B cell (primary cell): ENCODE measurements around the gene GLDN. TPM values are rescaled to one million over a fixed set of nuclear protein-coding genes. Genes with fewer than 3 reads are reported as not detected.

Experiments used
- ATAC-seq: fragments of 200-7000 bp; cut with Tn5 transposase; one replicate; pipeline ENCODE4 v1.10.0; 2021; ENCODE audit warnings: low read depth, mild to moderate bottlenecking, moderate number of reproducible peaks, moderate library complexity
- CTCF ChIA-PET: fragments of 350-600 bp; sonication (Branson Sonifier 250); formaldehyde crosslinking; loops from one replicate; lab custom pipeline; 2021; ENCODE audit warnings: antibody characterized with exemption, inconsistent platforms; lab: Charles Lee
- POLR2A ChIA-PET: fragments of 350-600 bp; sonication (Branson Sonifier 250); formaldehyde crosslinking; loops from one replicate; lab custom pipeline; 2021; ENCODE audit warnings: antibody characterized with exemption; lab: Charles Lee
- DNase-seq: peaks from one replicate; pipeline ENCODE4 v3.0.0; 2013
- H2AFZ ChIP-seq: 2 replicates; pipeline ENCODE4 v1.6.1; 2012; ENCODE audit warnings: mild to moderate bottlenecking, low read depth, low read length; ENCODE audit not compliant: insufficient read depth, poor library complexity, severe bottlenecking
- H3K27ac ChIP-seq, 2 donors: 1 replicate in 1 of 2; 2 replicates in 1 of 2; pipeline ENCODE4 v1.5.1; 2012 to 2013; ENCODE audit warnings: low read length in 2 of 2, mild to moderate bottlenecking in 2 of 2, moderate library complexity in 1 of 2
- H3K27me3 ChIP-seq, 4 experiments: fragments of 200-600 bp in 1 of 4; sonication (generic) in 1 of 4; replicated peaks in 1 of 4; 1 replicate in 2 of 4; 2 replicates in 2 of 4; pipeline versions ENCODE4 v1.6.1 to v1.7.0; 2013 to 2016; ENCODE audit warnings: low read length in 3 of 4, mild to moderate bottlenecking in 2 of 4, mixed read lengths in 1 of 4, moderate library complexity in 1 of 4; ENCODE audit not compliant: insufficient read depth in 4 of 4, control insufficient read depth in 3 of 4; ENCODE audit errors: control extremely low read depth in 1 of 4
- H3K36me3 ChIP-seq, 2 experiments: replicated peaks in 1 of 2; 1 replicate in 1 of 2; 2 replicates in 1 of 2; pipeline versions ENCODE4 v1.6.1 to v1.7.1; 2013; ENCODE audit warnings: low read length in 1 of 2; ENCODE audit not compliant: insufficient read depth in 2 of 2, control insufficient read depth in 1 of 2; ENCODE audit errors: control extremely low read depth in 1 of 2, extremely low read depth in 1 of 2
- H3K4me1 ChIP-seq, 2 donors: fragments of 200-600 bp in 1 of 2; sonication (generic) in 1 of 2; 1 replicate in 1 of 2; 2 replicates in 1 of 2; pipeline versions ENCODE4 v1.5.1 to v1.6.1; 2013 to 2017; ENCODE audit warnings: low read length in 2 of 2; ENCODE audit not compliant: control insufficient read depth in 2 of 2, insufficient read depth in 2 of 2
- H3K4me2 ChIP-seq: replicated peaks from 2 replicates; pipeline ENCODE3; 2012; ENCODE audit warnings: mild to moderate bottlenecking, low read depth, low read length; ENCODE audit not compliant: poor library complexity, severe bottlenecking
- H3K4me3 ChIP-seq, 5 experiments: fragments of 200-600 bp in 1 of 5; sonication (generic) in 1 of 5; 1 replicate in 3 of 5; 2 replicates in 2 of 5; pipeline versions ENCODE4 v1.5.1 to v1.7.0; 2011 to 2016; ENCODE audit warnings: low read length in 4 of 5, mild to moderate bottlenecking in 4 of 5, low read depth in 2 of 5, control low read depth in 1 of 5, moderate library complexity in 1 of 5; ENCODE audit not compliant: insufficient read depth in 1 of 5; ENCODE audit errors: control extremely low read depth in 1 of 5, extremely low read depth in 1 of 5
- H3K79me2 ChIP-seq: fragments of 200-600 bp; sonication (generic); one replicate; pipeline ENCODE4 v1.6.0; 2016; ENCODE audit warnings: low read length; ENCODE audit not compliant: control insufficient read depth, insufficient read depth
- H3K9ac ChIP-seq: fragments of 200-600 bp; sonication (generic); 2 replicates; pipeline ENCODE4 v1.6.1; 2017; ENCODE audit warnings: mild to moderate bottlenecking, low read length, moderate library complexity
- H3K9me3 ChIP-seq, 3 donors: one replicate each; pipeline versions ENCODE4 v1.6.1 to v1.7.1; 2013; ENCODE audit warnings: low read length in 2 of 3; ENCODE audit not compliant: control insufficient read depth in 2 of 3, insufficient read depth in 1 of 3; ENCODE audit errors: control extremely low read depth in 1 of 3
- H4K20me1 ChIP-seq: 2 replicates; pipeline ENCODE4 v1.6.0; 2012; ENCODE audit warnings: mild to moderate bottlenecking, low read length; ENCODE audit not compliant: insufficient read depth, control insufficient read depth, poor library complexity, severe bottlenecking
- H3K27ac Mint-ChIP-seq: one replicate; pipeline ENCODE4 v1.8.0; 2021; ENCODE audit warnings: mixed read lengths
- H3K27me3 Mint-ChIP-seq: one replicate; pipeline ENCODE4 v1.8.0; 2021; ENCODE audit warnings: mixed read lengths
- H3K4me1 Mint-ChIP-seq: one replicate; pipeline ENCODE4 v1.8.0; 2021; ENCODE audit warnings: mixed read lengths
- H3K4me3 Mint-ChIP-seq: one replicate; pipeline ENCODE4 v1.8.0; 2021; ENCODE audit warnings: mixed read lengths
- H3K9me3 Mint-ChIP-seq: one replicate; pipeline ENCODE4 v1.8.0; 2022; ENCODE audit warnings: mixed read lengths; ENCODE audit not compliant: insufficient read depth
- CTCF ChIP-seq: fragments of 200-600 bp; IDR thresholded peaks from one replicate; pipeline ENCODE4 v1.8.0; 2022; ENCODE audit warnings: antibody characterized with exemption, mild to moderate bottlenecking
- EZH2 ChIP-seq: IDR thresholded peaks from 2 replicates; pipeline ENCODE4 v1.6.1; 2012; ENCODE audit warnings: borderline replicate concordance, low read depth, mild to moderate bottlenecking, moderate library complexity, low read length; ENCODE audit not compliant: insufficient read depth, poor library complexity, severe bottlenecking
- whole genome bisulfite sequencing: methylation state at CpG from one replicate; pipeline ENCODE4 v1.1.5; 2013; ENCODE audit warnings: missing lambda C conversion rate; ENCODE audit not compliant: insufficient coverage; 5-methylcytosine and 5-hydroxymethylcytosine counted together
- intact Hi-C: fragments of 100-400 bp; cut with micrococcal nuclease; formaldehyde crosslinking; loops from one replicate; pipeline ENCODE4 v1.10.0; 2022
- polyA plus RNA-seq: library from polyadenylated mRNA; depleted of rRNA; stranded (reverse); fragments of >200 nt; gene quantifications from 2 replicates; pipeline ENCODE4 v1.2.3, GENCODE V29; 2012
- total RNA-seq, 2 donors: library from RNA; stranded (reverse); fragments of 120-200 nt in 1 of 2; gene quantifications; 1 replicate in 1 of 2; 2 replicates in 1 of 2; pipeline versions ENCODE4 v1.2.3 to v1.2.4, GENCODE V29; 2013 to 2022

The GLDN gene
- total and polyA plus RNA-seq, 2 donors (not counting 1 experiment from before 2014, with no cell fraction given), result not detected

GRCh38 chr15:51335538-51336410 is 5.7 kb upstream of the GLDN start:
- POLR2A ChIA-PET, result no interaction called here
- peaks cover 3% of the 10 kb centered on the region for H3K9me3 Mint-ChIP-seq
- Histone ChIP-seq H3K9me3 (peaks cover 0 to 5% (median 4%) of the 10 kb centered on the region in 3 donors), H3K4me3 (peak overlapping the region in 1 of 5 experiments; percentile 35), H2AFZ (peak overlapping the region; percentile 58), H3K27ac (peak overlapping the region; percentile 58 to 69), H3K4me1 (peaks cover 31 to 39% of the 10 kb centered on the region in 2 donors), H4K20me1 (no peaks in the 10 kb centered on the region), H3K9ac (no peak overlapping the region), H3K79me2 (no peaks in the 10 kb centered on the region), H3K27me3 (peaks cover 0 to 4% (median under 1%) of the 10 kb centered on the region in 4 experiments), H3K36me3 (no peaks in the 10 kb centered on the region), H3K4me2 (peak overlapping the region; percentile 43)
- H3K27ac Mint-ChIP-seq, result peak overlapping the region; percentile 80
- 87% methylated on average over 7 of the region's 9 CpGs for WGBS
- peak; percentile 66 for DNase-seq
- H3K4me1 Mint-ChIP-seq, result peaks cover 32% of the 10 kb centered on the region
- TF ChIP-seq EZH2 (no peak), CTCF (no peak)
- peak; percentile 33 for ATAC-seq
- H3K27me3 Mint-ChIP-seq, result peaks cover 12% of the 10 kb centered on the region
- H3K4me3 Mint-ChIP-seq, result peak overlapping the region; percentile 61
- CTCF ChIA-PET, result no interaction called here
- intact Hi-C loops, result no loop called here

GRCh38 chr15:51338496-51338895 is 3.0 kb upstream of the GLDN start, which contains the start of gene CYP19A1:
Gene CYP19A1 (minus strand): TSS chr15:51338596. CDS start chr15:51242912, 95,684 bp downstream.
- 100% methylated on average over 3 of the region's 6 CpGs for WGBS
- ATAC-seq (no peak), DNase-seq (no peak)
- peaks cover 0 to 10% (median 0%) of the 10 kb centered on the region in 3 donors for H3K9me3 ChIP-seq
- peaks cover 36 to 39% of the 10 kb centered on the region in 2 donors for H3K4me1 ChIP-seq
- H3K4me1 Mint-ChIP-seq, result peaks cover 26% of the 10 kb centered on the region
- intact Hi-C loops, result no loop called here
- CTCF ChIA-PET, result no interaction called here
- no peak within 1 kb of the TSS for H3K27ac ChIP-seq
- H2AFZ ChIP-seq, result peak within 1 kb of the TSS; percentile 3
- no peak within 1 kb of the TSS for H3K9ac ChIP-seq
- H4K20me1 ChIP-seq, result no peaks in the 10 kb centered on the region
- POLR2A ChIA-PET, result no interaction called here
- peaks cover 0 to 20% (median 9%) of the 10 kb centered on the region in 4 experiments for H3K27me3 ChIP-seq
- H3K79me2 ChIP-seq, result no peaks in the 10 kb centered on the region
- H3K4me3 Mint-ChIP-seq, result no peak within 1 kb of the TSS
- no peak within 1 kb of the TSS for H3K4me2 ChIP-seq
- no peaks in the 10 kb centered on the region for H3K9me3 Mint-ChIP-seq
- peaks cover 28% of the 10 kb centered on the region for H3K27me3 Mint-ChIP-seq
- H3K4me3 ChIP-seq, result no peak within 1 kb of the TSS
- H3K36me3 ChIP-seq, result no peaks in the 10 kb centered on the region
- no peak within 1 kb of the TSS for H3K27ac Mint-ChIP-seq
- TF ChIP-seq EZH2 (no peak), CTCF (no peak)
